HCT116 (cell line): ENCODE measurements around the gene GYS2.

ENCODE experiments used
- ELF1 ChIP-seq: IDR thresholded peaks from 2 replicates; pipeline ENCODE4 v1.6.1; 2012; ENCODE audit warnings: low read depth, borderline replicate concordance
- EZH2 ChIP-seq: fragments of 200-600 bp; sonication (generic); IDR thresholded peaks from 2 replicates; pipeline ENCODE4 v1.6.1; 2017; ENCODE audit warnings: antibody characterized with exemption, mixed run types
- POLR2A ChIP-seq: IDR thresholded peaks from 2 replicates; pipeline ENCODE4 v1.7.0; 2011; ENCODE audit warnings: borderline replicate concordance; ENCODE audit not compliant: insufficient read depth, insufficient read length; ENCODE audit errors: extremely low read depth
- YY1 ChIP-seq: IDR thresholded peaks from 2 replicates; pipeline ENCODE4 v1.6.1; 2011; ENCODE audit warnings: low read length, low read depth, moderate library complexity, mild to moderate bottlenecking; ENCODE audit not compliant: insufficient replicate concordance; ENCODE audit errors: extremely low read depth
- ZNF274 ChIP-seq: fragments of 200-500 bp; sonication (Bioruptor generic); IDR thresholded peaks from 2 replicates; pipeline ENCODE4 v1.6.1; 2014; ENCODE audit warnings: mild to moderate bottlenecking, low read depth, low read length, inconsistent platforms
- TF ChIP-seq, protein P1 (sequence below), 3 experiments: fragments of 200-600 bp in 1 of 3; sonication (generic) in 1 of 3; IDR thresholded peaks in 2 of 3; conservative IDR thresholded peaks in 1 of 3; 2 replicates each; pipeline ENCODE4 v1.5.1; 2012 to 2017; ENCODE audit warnings: low read depth in 2 of 3, low read length in 2 of 3, antibody characterized with exemption in 1 of 3, borderline replicate concordance in 1 of 3, control low read depth in 1 of 3, mild to moderate bottlenecking in 1 of 3, mixed read lengths in 1 of 3, mixed run types in 1 of 3, moderate library complexity in 1 of 3; ENCODE audit not compliant: insufficient read depth in 1 of 3
- TF ChIP-seq, protein P2 (sequence below): IDR thresholded peaks from 2 replicates; pipeline ENCODE4 v1.6.1; 2012
- TF ChIP-seq, protein P3 (sequence below): IDR thresholded peaks from 2 replicates; pipeline ENCODE4 v1.6.1; 2012; ENCODE audit warnings: low read depth

- no peak for TF ChIP-seq ELF1
- no peak for TF ChIP-seq POLR2A
- TF ChIP-seq EZH2, result no peak
- no peak for TF ChIP-seq ZNF274
- TF ChIP-seq, protein P1, sequence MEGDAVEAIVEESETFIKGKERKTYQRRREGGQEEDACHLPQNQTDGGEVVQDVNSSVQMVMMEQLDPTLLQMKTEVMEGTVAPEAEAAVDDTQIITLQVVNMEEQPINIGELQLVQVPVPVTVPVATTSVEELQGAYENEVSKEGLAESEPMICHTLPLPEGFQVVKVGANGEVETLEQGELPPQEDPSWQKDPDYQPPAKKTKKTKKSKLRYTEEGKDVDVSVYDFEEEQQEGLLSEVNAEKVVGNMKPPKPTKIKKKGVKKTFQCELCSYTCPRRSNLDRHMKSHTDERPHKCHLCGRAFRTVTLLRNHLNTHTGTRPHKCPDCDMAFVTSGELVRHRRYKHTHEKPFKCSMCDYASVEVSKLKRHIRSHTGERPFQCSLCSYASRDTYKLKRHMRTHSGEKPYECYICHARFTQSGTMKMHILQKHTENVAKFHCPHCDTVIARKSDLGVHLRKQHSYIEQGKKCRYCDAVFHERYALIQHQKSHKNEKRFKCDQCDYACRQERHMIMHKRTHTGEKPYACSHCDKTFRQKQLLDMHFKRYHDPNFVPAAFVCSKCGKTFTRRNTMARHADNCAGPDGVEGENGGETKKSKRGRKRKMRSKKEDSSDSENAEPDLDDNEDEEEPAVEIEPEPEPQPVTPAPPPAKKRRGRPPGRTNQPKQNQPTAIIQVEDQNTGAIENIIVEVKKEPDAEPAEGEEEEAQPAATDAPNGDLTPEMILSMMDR (IDR thresholded peaks at IDR 0.05 in 2 of 3, conservative IDR thresholded peaks at IDR 0.05 in 1 of 3; ENCODE audit: borderline replicate concordance in 1 of 3, insufficient read depth in 1 of 3, low read depth in 2 of 3, low read length in 2 of 3), result no peak
- TF ChIP-seq, protein P2, sequence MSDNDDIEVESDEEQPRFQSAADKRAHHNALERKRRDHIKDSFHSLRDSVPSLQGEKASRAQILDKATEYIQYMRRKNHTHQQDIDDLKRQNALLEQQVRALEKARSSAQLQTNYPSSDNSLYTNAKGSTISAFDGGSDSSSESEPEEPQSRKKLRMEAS, result no peak
- no peak for TF ChIP-seq YY1
- TF ChIP-seq, protein P3, sequence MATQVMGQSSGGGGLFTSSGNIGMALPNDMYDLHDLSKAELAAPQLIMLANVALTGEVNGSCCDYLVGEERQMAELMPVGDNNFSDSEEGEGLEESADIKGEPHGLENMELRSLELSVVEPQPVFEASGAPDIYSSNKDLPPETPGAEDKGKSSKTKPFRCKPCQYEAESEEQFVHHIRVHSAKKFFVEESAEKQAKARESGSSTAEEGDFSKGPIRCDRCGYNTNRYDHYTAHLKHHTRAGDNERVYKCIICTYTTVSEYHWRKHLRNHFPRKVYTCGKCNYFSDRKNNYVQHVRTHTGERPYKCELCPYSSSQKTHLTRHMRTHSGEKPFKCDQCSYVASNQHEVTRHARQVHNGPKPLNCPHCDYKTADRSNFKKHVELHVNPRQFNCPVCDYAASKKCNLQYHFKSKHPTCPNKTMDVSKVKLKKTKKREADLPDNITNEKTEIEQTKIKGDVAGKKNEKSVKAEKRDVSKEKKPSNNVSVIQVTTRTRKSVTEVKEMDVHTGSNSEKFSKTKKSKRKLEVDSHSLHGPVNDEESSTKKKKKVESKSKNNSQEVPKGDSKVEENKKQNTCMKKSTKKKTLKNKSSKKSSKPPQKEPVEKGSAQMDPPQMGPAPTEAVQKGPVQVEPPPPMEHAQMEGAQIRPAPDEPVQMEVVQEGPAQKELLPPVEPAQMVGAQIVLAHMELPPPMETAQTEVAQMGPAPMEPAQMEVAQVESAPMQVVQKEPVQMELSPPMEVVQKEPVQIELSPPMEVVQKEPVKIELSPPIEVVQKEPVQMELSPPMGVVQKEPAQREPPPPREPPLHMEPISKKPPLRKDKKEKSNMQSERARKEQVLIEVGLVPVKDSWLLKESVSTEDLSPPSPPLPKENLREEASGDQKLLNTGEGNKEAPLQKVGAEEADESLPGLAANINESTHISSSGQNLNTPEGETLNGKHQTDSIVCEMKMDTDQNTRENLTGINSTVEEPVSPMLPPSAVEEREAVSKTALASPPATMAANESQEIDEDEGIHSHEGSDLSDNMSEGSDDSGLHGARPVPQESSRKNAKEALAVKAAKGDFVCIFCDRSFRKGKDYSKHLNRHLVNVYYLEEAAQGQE, result no peak
Measured at GRCh38 chr12:21539797-21540196, 64.8 kb downstream of the GYS2 start.
